ENCODE data around the gene LTBP2. TPM values are rescaled to one million over a fixed set of nuclear protein-coding genes. Genes with fewer than 3 reads are reported as not detected.

LTBP2 gene
- polyA plus RNA-seq, 1 donor from 2014 or later, result 0.33 TPM

DNA sequence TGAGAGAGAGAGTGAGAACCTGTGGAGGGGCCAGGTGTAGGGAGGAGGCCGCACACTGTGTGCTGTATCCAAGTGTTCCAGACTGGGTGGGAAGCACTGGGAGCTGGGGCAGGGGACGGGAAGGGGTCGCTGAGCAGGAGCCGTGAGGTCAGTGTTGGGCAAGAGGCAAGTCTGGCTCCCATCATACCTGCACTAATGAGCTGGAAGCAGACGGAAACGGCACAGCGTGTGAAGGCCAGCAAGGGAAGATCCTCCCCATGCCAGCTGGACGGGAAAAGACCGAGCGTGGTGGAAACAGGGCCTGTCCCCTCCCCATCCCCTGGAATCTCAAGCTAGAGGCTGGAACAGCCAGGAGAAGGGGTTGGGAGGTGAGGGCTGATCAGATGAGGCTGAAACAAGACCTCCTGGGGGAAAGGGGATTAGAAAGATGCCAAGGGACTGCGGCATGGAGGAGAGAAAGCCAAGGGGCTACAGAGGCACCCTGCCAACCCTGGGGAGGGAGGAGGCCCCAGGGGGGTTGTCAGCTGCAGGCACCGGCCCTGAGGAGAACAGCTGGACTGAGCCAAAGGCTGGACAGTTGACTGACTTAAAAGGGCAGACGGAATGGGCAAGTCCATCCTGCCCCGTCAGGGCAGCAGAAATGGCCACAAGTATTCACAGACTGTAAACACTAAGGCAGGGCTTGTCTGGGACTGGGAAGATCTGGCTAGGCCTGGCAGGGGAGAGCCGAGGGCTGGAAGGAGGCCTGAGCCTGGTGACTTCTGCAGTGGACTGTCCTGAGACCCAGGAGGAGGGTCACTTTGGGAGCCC lies 19.0 kb upstream of the LTBP2 start:
- H3K79me2 ChIP-seq (replicated peaks; ENCODE audit: insufficient read depth, low read length), result no peaks in the 10 kb centered on the region
- TF ChIP-seq SMC3 (conservative IDR thresholded peaks at IDR 0.05; ENCODE audit: poor library complexity), result no peak
- no peak for TF ChIP-seq EZH2 (IDR thresholded peaks at IDR 0.05; ENCODE audit: borderline replicate concordance, insufficient read depth, low read length, poor library complexity, severe bottlenecking)
- no peak for TF ChIP-seq MXI1 (conservative IDR thresholded peaks at IDR 0.05; ENCODE audit: poor library complexity, severe bottlenecking)
- TF ChIP-seq RAD21 (conservative IDR thresholded peaks at IDR 0.05), result no peak
- TF ChIP-seq EP300 (conservative IDR thresholded peaks at IDR 0.05; ENCODE audit: poor library complexity, severe bottlenecking), result no peak
- H3K9me3 ChIP-seq (ENCODE audit: low read length), result no peaks in the 10 kb centered on the region
- H4K20me1 ChIP-seq (ENCODE audit: insufficient read depth), result no peaks in the 10 kb centered on the region
- H3K4me2 ChIP-seq (ENCODE audit: low read length), result no peak overlapping the region
- no peaks in the 10 kb centered on the region for H3K27me3 ChIP-seq (ENCODE audit: insufficient read depth, low read depth, low read length)
- no peaks in the 10 kb centered on the region for H3F3A ChIP-seq (ENCODE audit: insufficient read depth, low read length, poor library complexity, severe bottlenecking)
- H3K4me3 ChIP-seq (ENCODE audit: low read length), result no peak overlapping the region
- H2AFZ ChIP-seq (ENCODE audit: low read depth, low read length), result no peak overlapping the region
- H3K9me2 ChIP-seq (ENCODE audit: insufficient read depth, low read length), result no peaks in the 10 kb centered on the region
- H3K36me3 ChIP-seq (ENCODE audit: insufficient read depth, low read length), result no peaks in the 10 kb centered on the region
- no peak overlapping the region for H3K27ac ChIP-seq (ENCODE audit: low read length)
- H3K9ac ChIP-seq (ENCODE audit: low read length), result no peak overlapping the region

DNA sequence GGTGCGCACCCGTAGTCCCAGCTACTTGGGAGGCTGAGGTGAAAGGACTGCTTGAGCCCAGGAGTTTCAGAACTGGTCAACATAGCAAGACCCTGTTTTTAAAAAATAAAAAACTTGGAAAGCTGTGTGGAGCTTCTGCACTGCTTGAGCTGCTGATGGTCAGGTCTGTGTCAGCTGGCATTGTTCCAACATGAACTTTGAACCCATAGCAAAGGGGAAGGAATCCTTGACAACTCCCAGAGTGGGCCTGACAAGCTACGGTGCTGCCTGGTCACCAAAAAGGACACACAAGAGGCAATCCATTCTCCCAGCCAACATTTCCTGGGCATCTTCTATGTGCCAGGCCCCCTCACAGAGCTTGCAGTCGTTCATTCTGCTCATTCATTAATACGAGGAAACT lies 16.4 kb upstream of the LTBP2 start:
- H3K9me2 ChIP-seq (ENCODE audit: insufficient read depth, low read length), result no peaks in the 10 kb centered on the region
- no peak overlapping the region for H3K9ac ChIP-seq (ENCODE audit: low read length)
- no peaks in the 10 kb centered on the region for H3K79me2 ChIP-seq (replicated peaks; ENCODE audit: insufficient read depth, low read length)
- no peaks in the 10 kb centered on the region for H3K27me3 ChIP-seq (ENCODE audit: insufficient read depth, low read depth, low read length)
- H4K20me1 ChIP-seq (ENCODE audit: insufficient read depth), result no peaks in the 10 kb centered on the region
- H3F3A ChIP-seq (ENCODE audit: insufficient read depth, low read length, poor library complexity, severe bottlenecking), result no peaks in the 10 kb centered on the region
- H3K4me3 ChIP-seq (ENCODE audit: low read length), result no peak overlapping the region
- TF ChIP-seq TAF1 (IDR thresholded peaks at IDR 0.05; ENCODE audit: low read depth) (no peak), EZH2 (IDR thresholded peaks at IDR 0.05; ENCODE audit: borderline replicate concordance, insufficient read depth, low read length, poor library complexity, severe bottlenecking) (no peak), POLR2AphosphoS5 (IDR thresholded peaks at IDR 0.05) (no peak), RAD21 (conservative IDR thresholded peaks at IDR 0.05) (no peak), MXI1 (conservative IDR thresholded peaks at IDR 0.05; ENCODE audit: poor library complexity, severe bottlenecking) (no peak), SMC3 (conservative IDR thresholded peaks at IDR 0.05; ENCODE audit: poor library complexity) (no peak), EP300 (conservative IDR thresholded peaks at IDR 0.05; ENCODE audit: poor library complexity, severe bottlenecking) (no peak)
- TF ChIP-seq, protein P1, sequence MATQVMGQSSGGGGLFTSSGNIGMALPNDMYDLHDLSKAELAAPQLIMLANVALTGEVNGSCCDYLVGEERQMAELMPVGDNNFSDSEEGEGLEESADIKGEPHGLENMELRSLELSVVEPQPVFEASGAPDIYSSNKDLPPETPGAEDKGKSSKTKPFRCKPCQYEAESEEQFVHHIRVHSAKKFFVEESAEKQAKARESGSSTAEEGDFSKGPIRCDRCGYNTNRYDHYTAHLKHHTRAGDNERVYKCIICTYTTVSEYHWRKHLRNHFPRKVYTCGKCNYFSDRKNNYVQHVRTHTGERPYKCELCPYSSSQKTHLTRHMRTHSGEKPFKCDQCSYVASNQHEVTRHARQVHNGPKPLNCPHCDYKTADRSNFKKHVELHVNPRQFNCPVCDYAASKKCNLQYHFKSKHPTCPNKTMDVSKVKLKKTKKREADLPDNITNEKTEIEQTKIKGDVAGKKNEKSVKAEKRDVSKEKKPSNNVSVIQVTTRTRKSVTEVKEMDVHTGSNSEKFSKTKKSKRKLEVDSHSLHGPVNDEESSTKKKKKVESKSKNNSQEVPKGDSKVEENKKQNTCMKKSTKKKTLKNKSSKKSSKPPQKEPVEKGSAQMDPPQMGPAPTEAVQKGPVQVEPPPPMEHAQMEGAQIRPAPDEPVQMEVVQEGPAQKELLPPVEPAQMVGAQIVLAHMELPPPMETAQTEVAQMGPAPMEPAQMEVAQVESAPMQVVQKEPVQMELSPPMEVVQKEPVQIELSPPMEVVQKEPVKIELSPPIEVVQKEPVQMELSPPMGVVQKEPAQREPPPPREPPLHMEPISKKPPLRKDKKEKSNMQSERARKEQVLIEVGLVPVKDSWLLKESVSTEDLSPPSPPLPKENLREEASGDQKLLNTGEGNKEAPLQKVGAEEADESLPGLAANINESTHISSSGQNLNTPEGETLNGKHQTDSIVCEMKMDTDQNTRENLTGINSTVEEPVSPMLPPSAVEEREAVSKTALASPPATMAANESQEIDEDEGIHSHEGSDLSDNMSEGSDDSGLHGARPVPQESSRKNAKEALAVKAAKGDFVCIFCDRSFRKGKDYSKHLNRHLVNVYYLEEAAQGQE (IDR thresholded peaks at IDR 0.05; ENCODE audit: borderline replicate concordance), result no peak
- TF ChIP-seq, protein P2, sequence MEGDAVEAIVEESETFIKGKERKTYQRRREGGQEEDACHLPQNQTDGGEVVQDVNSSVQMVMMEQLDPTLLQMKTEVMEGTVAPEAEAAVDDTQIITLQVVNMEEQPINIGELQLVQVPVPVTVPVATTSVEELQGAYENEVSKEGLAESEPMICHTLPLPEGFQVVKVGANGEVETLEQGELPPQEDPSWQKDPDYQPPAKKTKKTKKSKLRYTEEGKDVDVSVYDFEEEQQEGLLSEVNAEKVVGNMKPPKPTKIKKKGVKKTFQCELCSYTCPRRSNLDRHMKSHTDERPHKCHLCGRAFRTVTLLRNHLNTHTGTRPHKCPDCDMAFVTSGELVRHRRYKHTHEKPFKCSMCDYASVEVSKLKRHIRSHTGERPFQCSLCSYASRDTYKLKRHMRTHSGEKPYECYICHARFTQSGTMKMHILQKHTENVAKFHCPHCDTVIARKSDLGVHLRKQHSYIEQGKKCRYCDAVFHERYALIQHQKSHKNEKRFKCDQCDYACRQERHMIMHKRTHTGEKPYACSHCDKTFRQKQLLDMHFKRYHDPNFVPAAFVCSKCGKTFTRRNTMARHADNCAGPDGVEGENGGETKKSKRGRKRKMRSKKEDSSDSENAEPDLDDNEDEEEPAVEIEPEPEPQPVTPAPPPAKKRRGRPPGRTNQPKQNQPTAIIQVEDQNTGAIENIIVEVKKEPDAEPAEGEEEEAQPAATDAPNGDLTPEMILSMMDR (IDR thresholded peaks at IDR 0.05; ENCODE audit: poor library complexity, severe bottlenecking), result no peak
- H2AFZ ChIP-seq (ENCODE audit: low read depth, low read length), result no peak overlapping the region
- no peaks in the 10 kb centered on the region for H3K36me3 ChIP-seq (ENCODE audit: insufficient read depth, low read length)
- no peak overlapping the region for H3K27ac ChIP-seq (ENCODE audit: low read length)
- H3K4me2 ChIP-seq (ENCODE audit: low read length), result no peak overlapping the region
- no peaks in the 10 kb centered on the region for H3K9me3 ChIP-seq (ENCODE audit: low read length)

Measured in neural cell (in vitro differentiated cells).